Testis (tissue), 2 donors: ENCODE data around the gene CAD.

Experiments used
- POLR2A ChIP-seq: fragments of 450-650 bp; IDR thresholded peaks from one replicate; pipeline ENCODE4 v1.6.1; 2017; ENCODE audit warnings: antibody characterized with exemption, mild to moderate bottlenecking, moderate library complexity
- TF ChIP-seq, protein P1 (sequence below), 3 experiments: fragments of 450-650 bp in 2 of 3; fragments of 200-600 bp in 1 of 3; sonication (generic) in 1 of 3; IDR thresholded peaks; one replicate each; pipeline ENCODE4 v1.5.1; 2016 to 2019; ENCODE audit warnings: antibody characterized with exemption in 3 of 3, mild to moderate bottlenecking in 2 of 3, moderate library complexity in 1 of 3

DNA sequence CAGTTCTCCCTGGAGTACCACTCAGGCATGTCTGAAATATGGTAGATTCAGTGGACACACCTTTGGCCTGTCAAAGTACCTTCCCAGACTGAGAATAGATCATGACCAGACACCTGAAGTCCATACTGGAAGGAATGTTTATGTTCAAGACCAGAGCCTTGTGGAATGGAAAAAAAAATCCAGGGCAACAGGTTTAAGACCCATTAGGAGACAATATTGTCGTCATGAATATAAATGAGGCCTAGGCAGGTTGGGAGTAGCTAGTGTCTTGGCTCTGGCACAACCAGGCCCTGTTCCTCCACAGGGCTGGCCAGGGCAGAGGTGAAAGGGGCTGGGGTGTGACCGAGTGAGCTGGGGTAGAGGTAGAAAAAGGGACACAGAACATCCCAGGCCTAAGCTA is 18.5 kb upstream of the CAD start:
- TF ChIP-seq, protein P1, sequence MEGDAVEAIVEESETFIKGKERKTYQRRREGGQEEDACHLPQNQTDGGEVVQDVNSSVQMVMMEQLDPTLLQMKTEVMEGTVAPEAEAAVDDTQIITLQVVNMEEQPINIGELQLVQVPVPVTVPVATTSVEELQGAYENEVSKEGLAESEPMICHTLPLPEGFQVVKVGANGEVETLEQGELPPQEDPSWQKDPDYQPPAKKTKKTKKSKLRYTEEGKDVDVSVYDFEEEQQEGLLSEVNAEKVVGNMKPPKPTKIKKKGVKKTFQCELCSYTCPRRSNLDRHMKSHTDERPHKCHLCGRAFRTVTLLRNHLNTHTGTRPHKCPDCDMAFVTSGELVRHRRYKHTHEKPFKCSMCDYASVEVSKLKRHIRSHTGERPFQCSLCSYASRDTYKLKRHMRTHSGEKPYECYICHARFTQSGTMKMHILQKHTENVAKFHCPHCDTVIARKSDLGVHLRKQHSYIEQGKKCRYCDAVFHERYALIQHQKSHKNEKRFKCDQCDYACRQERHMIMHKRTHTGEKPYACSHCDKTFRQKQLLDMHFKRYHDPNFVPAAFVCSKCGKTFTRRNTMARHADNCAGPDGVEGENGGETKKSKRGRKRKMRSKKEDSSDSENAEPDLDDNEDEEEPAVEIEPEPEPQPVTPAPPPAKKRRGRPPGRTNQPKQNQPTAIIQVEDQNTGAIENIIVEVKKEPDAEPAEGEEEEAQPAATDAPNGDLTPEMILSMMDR (IDR thresholded peaks at IDR 0.05): no peak
- no peak for TF ChIP-seq POLR2A
